IPS DF 19.7 (cell line): ENCODE data around the gene KRTAP9-6.
"Not testable (repeated sequence)": the region's sequence is repeated elsewhere in the genome, so short reads cannot be mapped to it uniquely, and the experiment has no call there.

ENCODE experiments used
- DNase-seq: peaks from one replicate; pipeline ENCODE4 v3.0.0-alpha.2; 2013; ENCODE audit warnings: low read depth, low spot score

KRTAP9-6 gene

GRCh38 chr17:41271323-41271722, 6.1 kb downstream of the KRTAP9-6 start:
- not testable (repeated sequence) for DNase-seq

- no peak for DNase-seq
Observed at GRCh38 chr17:41271858-41272257, 6.7 kb downstream of the KRTAP9-6 start.

GRCh38 chr17:41275648-41276190, 10.5 kb downstream of the KRTAP9-6 start, which contains the start of gene KRTAP9-7:
Gene KRTAP9-7, plus strand, starts transcription at chr17:41275698. Its CDS starts 0 bp downstream, at chr17:41275698.
- DNase-seq = not testable (repeated sequence)

GRCh38 chr17:41278176-41278955, 13.2 kb downstream of the KRTAP9-6 start:
- DNase-seq = no peak

GRCh38 chr17:41284043-41284442, 18.9 kb downstream of the KRTAP9-6 start:
- no peak for DNase-seq

- DNase-seq = no peak
Observed at GRCh38 chr17:41284546-41284945, 19.4 kb downstream of the KRTAP9-6 start.

GRCh38 chr17:41287050-41287449, 21.9 kb downstream of the KRTAP9-6 start:
- no peak for DNase-seq

GRCh38 chr17:41294016-41294415, 28.8 kb downstream of the KRTAP9-6 start:
- DNase-seq = no peak

- no peak for DNase-seq
Observed at GRCh38 chr17:41296846-41297245, 31.7 kb downstream of the KRTAP9-6 start.

- no peak for DNase-seq
Observed at GRCh38 chr17:41298458-41299135, 33.4 kb downstream of the KRTAP9-6 start.

- no peak for DNase-seq
Observed at GRCh38 chr17:41301204-41301790, 36.1 kb downstream of the KRTAP9-6 start.

GRCh38 chr17:41301916-41302901, 37.0 kb downstream of the KRTAP9-6 start, which contains the start of gene KRTAP29-1:
Gene KRTAP29-1, minus strand, starts transcription at chr17:41302851. Its CDS starts 0 bp downstream, at chr17:41302851.
- DNase-seq = no peak

GRCh38 chr17:41302981-41303380, 37.8 kb downstream of the KRTAP9-6 start:
- DNase-seq = no peak

- no peak for DNase-seq
Observed at GRCh38 chr17:41304091-41304490, 38.9 kb downstream of the KRTAP9-6 start.

GRCh38 chr17:41307647-41308046, 42.5 kb downstream of the KRTAP9-6 start:
- no peak for DNase-seq

- DNase-seq = no peak
Observed at GRCh38 chr17:41308251-41308917, 43.2 kb downstream of the KRTAP9-6 start.

GRCh38 chr17:41308918-41309359, 43.8 kb downstream of the KRTAP9-6 start, which contains the start of gene KRTAP16-1:
Gene KRTAP16-1, minus strand, starts transcription at chr17:41309309. Its CDS starts 56 bp downstream, at chr17:41309253.
- DNase-seq = no peak

GRCh38 chr17:41311111-41311510, 45.9 kb downstream of the KRTAP9-6 start:
- no peak for DNase-seq

GRCh38 chr17:41315204-41315794, 50.1 kb downstream of the KRTAP9-6 start, which contains the start of gene KRTAP17-1:
Gene KRTAP17-1, minus strand, starts transcription at chr17:41315710. Its CDS starts 60 bp downstream, at chr17:41315650.
- no peak for DNase-seq
